ELF-1 (cell line): ENCODE results near the gene LCE1A.
A peak's percentile ranks its signal among the peaks of the same experiment; 100 is the strongest.

ENCODE experiments used
- DNase-seq: peaks from one replicate; pipeline ENCODE4 v3.0.0-alpha.2; 2016; ENCODE audit warnings: low read depth, low spot score

LCE1A gene

GRCh38 chr1:152827173-152827572 is at the start of gene LCE1A:
Gene LCE1A, plus strand, starts transcription at chr1:152827473. Its CDS starts 0 bp downstream, at chr1:152827473.
- DNase-seq: no peak

- peak; percentile 10 for DNase-seq
These were observed 49.6 kb upstream of the LCE1A start for GRCh38 chr1:152777510-152778137.

GRCh38 chr1:152783095-152783494 is 44.2 kb upstream of the LCE1A start:
- DNase-seq: no peak

GRCh38 chr1:152786077-152786476 is 41.2 kb upstream of the LCE1A start, which contains the start of gene LCE1E:
Gene LCE1E, plus strand, starts transcription at chr1:152786257. Its CDS starts 1,043 bp downstream, at chr1:152787300.
- DNase-seq: no peak

GRCh38 chr1:152795686-152796085 is 31.6 kb upstream of the LCE1A start:
- DNase-seq: no peak

GRCh38 chr1:152796421-152796820 is 30.9 kb upstream of the LCE1A start, which contains the start of gene LCE1D:
Gene LCE1D, plus strand, starts transcription at chr1:152796721. Its CDS starts 1,074 bp downstream, at chr1:152797795.
- DNase-seq: no peak

- no peak for DNase-seq
These were observed 25.9 kb upstream of the LCE1A start for GRCh38 chr1:152801333-152801732.

GRCh38 chr1:152806576-152806975 is 20.7 kb upstream of the LCE1A start, which contains the start of gene LCE1C:
Gene LCE1C, minus strand, starts transcription at chr1:152806651. Its CDS starts 1,173 bp downstream, at chr1:152805478.
- no peak for DNase-seq

GRCh38 chr1:152811050-152811449 is 16.2 kb upstream of the LCE1A start:
- no peak for DNase-seq

GRCh38 chr1:152811671-152812070 is 15.6 kb upstream of the LCE1A start, which contains the start of gene LCE1B:
Gene LCE1B, plus strand, starts transcription at chr1:152811971. Its CDS starts 476 bp downstream, at chr1:152812447.
- DNase-seq: no peak

GRCh38 chr1:152817309-152817708 is 10.0 kb upstream of the LCE1A start:
- DNase-seq: no peak

- DNase-seq: no peak
These were observed 4.0 kb upstream of the LCE1A start for GRCh38 chr1:152823294-152823693.

- DNase-seq: no peak
These were observed 2.3 kb upstream of the LCE1A start for GRCh38 chr1:152824964-152825363.

GRCh38 chr1:152836870-152837269 is 9.6 kb downstream of the LCE1A start:
- no peak for DNase-seq

GRCh38 chr1:152842556-152842955 is 15.3 kb downstream of the LCE1A start, which contains the start of gene LCE6A:
Gene LCE6A, plus strand, starts transcription at chr1:152842856. Its CDS starts 665 bp downstream, at chr1:152843521.
- DNase-seq: no peak

- no peak for DNase-seq
These were observed 28.4 kb downstream of the LCE1A start for GRCh38 chr1:152855661-152856060.

- DNase-seq: no peak
These were observed 30.8 kb downstream of the LCE1A start for GRCh38 chr1:152858062-152858461.

- no peak for DNase-seq
These were observed 32.4 kb downstream of the LCE1A start, which contains the start of gene LCE7A for GRCh38 chr1:152859696-152860095. Gene LCE7A, plus strand, starts transcription at chr1:152859996. Its CDS starts 702 bp downstream, at chr1:152860698.

GRCh38 chr1:152860129-152860528 is 32.9 kb downstream of the LCE1A start:
- no peak for DNase-seq

GRCh38 chr1:152861374-152861773 is 34.1 kb downstream of the LCE1A start:
- no peak for DNase-seq

GRCh38 chr1:152864443-152864842 is 37.2 kb downstream of the LCE1A start:
- no peak for DNase-seq

GRCh38 chr1:152866321-152866720 is 39.0 kb downstream of the LCE1A start:
- DNase-seq: no peak

GRCh38 chr1:152869808-152870419 is 42.6 kb downstream of the LCE1A start:
- peak; percentile 68 for DNase-seq
